B cell (primary cell): ENCODE data around the gene SYTL1. TPM values are rescaled to one million over a fixed set of nuclear protein-coding genes. Genes with fewer than 3 reads are reported as not detected.

Source experiments
- ATAC-seq: fragments of 200-7000 bp; cut with Tn5 transposase; one replicate; pipeline ENCODE4 v1.10.0; 2021; ENCODE audit warnings: low read depth, mild to moderate bottlenecking, moderate number of reproducible peaks, moderate library complexity
- CTCF ChIA-PET: fragments of 350-600 bp; sonication (Branson Sonifier 250); formaldehyde crosslinking; loops from one replicate; lab custom pipeline; 2021; ENCODE audit warnings: antibody characterized with exemption, inconsistent platforms; lab: Charles Lee
- POLR2A ChIA-PET: fragments of 350-600 bp; sonication (Branson Sonifier 250); formaldehyde crosslinking; loops from one replicate; lab custom pipeline; 2021; ENCODE audit warnings: antibody characterized with exemption; lab: Charles Lee
- DNase-seq: peaks from one replicate; pipeline ENCODE4 v3.0.0; 2013
- H2AFZ ChIP-seq: 2 replicates; pipeline ENCODE4 v1.6.1; 2012; ENCODE audit warnings: mild to moderate bottlenecking, low read depth, low read length; ENCODE audit not compliant: insufficient read depth, poor library complexity, severe bottlenecking
- H3K27ac ChIP-seq, 2 donors: 1 replicate in 1 of 2; 2 replicates in 1 of 2; pipeline ENCODE4 v1.5.1; 2012 to 2013; ENCODE audit warnings: low read length in 2 of 2, mild to moderate bottlenecking in 2 of 2, moderate library complexity in 1 of 2
- H3K27me3 ChIP-seq, 4 experiments: fragments of 200-600 bp in 1 of 4; sonication (generic) in 1 of 4; replicated peaks in 1 of 4; 1 replicate in 2 of 4; 2 replicates in 2 of 4; pipeline versions ENCODE4 v1.6.1 to v1.7.0; 2013 to 2016; ENCODE audit warnings: low read length in 3 of 4, mild to moderate bottlenecking in 2 of 4, mixed read lengths in 1 of 4, moderate library complexity in 1 of 4; ENCODE audit not compliant: insufficient read depth in 4 of 4, control insufficient read depth in 3 of 4; ENCODE audit errors: control extremely low read depth in 1 of 4
- H3K36me3 ChIP-seq, 2 experiments: replicated peaks in 1 of 2; 1 replicate in 1 of 2; 2 replicates in 1 of 2; pipeline versions ENCODE4 v1.6.1 to v1.7.1; 2013; ENCODE audit warnings: low read length in 1 of 2; ENCODE audit not compliant: insufficient read depth in 2 of 2, control insufficient read depth in 1 of 2; ENCODE audit errors: control extremely low read depth in 1 of 2, extremely low read depth in 1 of 2
- H3K4me1 ChIP-seq, 2 donors: fragments of 200-600 bp in 1 of 2; sonication (generic) in 1 of 2; 1 replicate in 1 of 2; 2 replicates in 1 of 2; pipeline versions ENCODE4 v1.5.1 to v1.6.1; 2013 to 2017; ENCODE audit warnings: low read length in 2 of 2; ENCODE audit not compliant: control insufficient read depth in 2 of 2, insufficient read depth in 2 of 2
- H3K4me2 ChIP-seq: replicated peaks from 2 replicates; pipeline ENCODE3; 2012; ENCODE audit warnings: mild to moderate bottlenecking, low read depth, low read length; ENCODE audit not compliant: poor library complexity, severe bottlenecking
- H3K4me3 ChIP-seq, 5 experiments: fragments of 200-600 bp in 1 of 5; sonication (generic) in 1 of 5; 1 replicate in 3 of 5; 2 replicates in 2 of 5; pipeline versions ENCODE4 v1.5.1 to v1.7.0; 2011 to 2016; ENCODE audit warnings: low read length in 4 of 5, mild to moderate bottlenecking in 4 of 5, low read depth in 2 of 5, control low read depth in 1 of 5, moderate library complexity in 1 of 5; ENCODE audit not compliant: insufficient read depth in 1 of 5; ENCODE audit errors: control extremely low read depth in 1 of 5, extremely low read depth in 1 of 5
- H3K79me2 ChIP-seq: fragments of 200-600 bp; sonication (generic); one replicate; pipeline ENCODE4 v1.6.0; 2016; ENCODE audit warnings: low read length; ENCODE audit not compliant: control insufficient read depth, insufficient read depth
- H3K9ac ChIP-seq: fragments of 200-600 bp; sonication (generic); 2 replicates; pipeline ENCODE4 v1.6.1; 2017; ENCODE audit warnings: mild to moderate bottlenecking, low read length, moderate library complexity
- H3K9me3 ChIP-seq, 3 donors: one replicate each; pipeline versions ENCODE4 v1.6.1 to v1.7.1; 2013; ENCODE audit warnings: low read length in 2 of 3; ENCODE audit not compliant: control insufficient read depth in 2 of 3, insufficient read depth in 1 of 3; ENCODE audit errors: control extremely low read depth in 1 of 3
- H4K20me1 ChIP-seq: 2 replicates; pipeline ENCODE4 v1.6.0; 2012; ENCODE audit warnings: mild to moderate bottlenecking, low read length; ENCODE audit not compliant: insufficient read depth, control insufficient read depth, poor library complexity, severe bottlenecking
- H3K27ac Mint-ChIP-seq: one replicate; pipeline ENCODE4 v1.8.0; 2021; ENCODE audit warnings: mixed read lengths
- H3K27me3 Mint-ChIP-seq: one replicate; pipeline ENCODE4 v1.8.0; 2021; ENCODE audit warnings: mixed read lengths
- H3K4me1 Mint-ChIP-seq: one replicate; pipeline ENCODE4 v1.8.0; 2021; ENCODE audit warnings: mixed read lengths
- H3K4me3 Mint-ChIP-seq: one replicate; pipeline ENCODE4 v1.8.0; 2021; ENCODE audit warnings: mixed read lengths
- H3K9me3 Mint-ChIP-seq: one replicate; pipeline ENCODE4 v1.8.0; 2022; ENCODE audit warnings: mixed read lengths; ENCODE audit not compliant: insufficient read depth
- EZH2 ChIP-seq: IDR thresholded peaks from 2 replicates; pipeline ENCODE4 v1.6.1; 2012; ENCODE audit warnings: borderline replicate concordance, low read depth, mild to moderate bottlenecking, moderate library complexity, low read length; ENCODE audit not compliant: insufficient read depth, poor library complexity, severe bottlenecking
- WGBS: methylation state at CpG from one replicate; pipeline ENCODE4 v1.1.5; 2013; ENCODE audit warnings: missing lambda C conversion rate; ENCODE audit not compliant: insufficient coverage; 5-methylcytosine and 5-hydroxymethylcytosine counted together
- intact Hi-C: fragments of 100-400 bp; cut with micrococcal nuclease; formaldehyde crosslinking; loops from one replicate; pipeline ENCODE4 v1.10.0; 2022
- polyA plus RNA-seq: library from polyadenylated mRNA; depleted of rRNA; stranded (reverse); fragments of >200 nt; gene quantifications from 2 replicates; pipeline ENCODE4 v1.2.3, GENCODE V29; 2012
- total RNA-seq, 2 donors: library from RNA; stranded (reverse); fragments of 120-200 nt in 1 of 2; gene quantifications; 1 replicate in 1 of 2; 2 replicates in 1 of 2; pipeline versions ENCODE4 v1.2.3 to v1.2.4, GENCODE V29; 2013 to 2022
- TF ChIP-seq, protein P1 (sequence below): fragments of 200-600 bp; IDR thresholded peaks from one replicate; pipeline ENCODE4 v1.8.0; 2022; ENCODE audit warnings: antibody characterized with exemption, mild to moderate bottlenecking

The SYTL1 gene
- total and polyA plus RNA-seq, 2 donors (not counting 1 experiment from before 2014, with no cell fraction given) = 159 to 444 TPM

GRCh38 chr1:27388337-27389005 is 46.6 kb downstream of the SYTL1 start:
- Histone ChIP-seq H3K9ac (no peak overlapping the region), H3K27ac (no peak overlapping the region), H2AFZ (no peak overlapping the region), H4K20me1 (no peaks in the 10 kb centered on the region), H3K36me3 (no peaks in the 10 kb centered on the region), H3K27me3 (no peaks in the 10 kb centered on the region), H3K79me2 (no peaks in the 10 kb centered on the region), H3K4me3 (no peak overlapping the region), H3K4me2 (no peak overlapping the region), H3K9me3 (no peaks in the 10 kb centered on the region), H3K4me1 (peaks cover 12 to 16% of the 10 kb centered on the region in 2 donors)
- peaks cover 3% of the 10 kb centered on the region for H3K27me3 Mint-ChIP-seq
- peak; percentile 82 for DNase-seq
- no peaks in the 10 kb centered on the region for H3K9me3 Mint-ChIP-seq
- H3K4me1 Mint-ChIP-seq = peaks cover 18% of the 10 kb centered on the region
- peak; percentile 25 for ATAC-seq
- peak overlapping the region; percentile 14 for H3K4me3 Mint-ChIP-seq
- 67% methylated on average over 3 of the region's 5 CpGs for WGBS
- CTCF ChIA-PET = interaction anchor here (0.6 to 9.4 kb wide), 26 partner anchors 8 to 342 kb away, joined by 3 to 297 read pairs (median 6); partner anchors contain the start of genes AHDC1, MAP3K6 and SYTL1
- H3K27ac Mint-ChIP-seq = peak overlapping the region; percentile 69
- intact Hi-C loops = loop anchor here (1.0 to 2.0 kb wide), 4 partner anchors 20 to 87 kb away; no protein-coding TSS in a partner anchor
- TF ChIP-seq, protein P1, sequence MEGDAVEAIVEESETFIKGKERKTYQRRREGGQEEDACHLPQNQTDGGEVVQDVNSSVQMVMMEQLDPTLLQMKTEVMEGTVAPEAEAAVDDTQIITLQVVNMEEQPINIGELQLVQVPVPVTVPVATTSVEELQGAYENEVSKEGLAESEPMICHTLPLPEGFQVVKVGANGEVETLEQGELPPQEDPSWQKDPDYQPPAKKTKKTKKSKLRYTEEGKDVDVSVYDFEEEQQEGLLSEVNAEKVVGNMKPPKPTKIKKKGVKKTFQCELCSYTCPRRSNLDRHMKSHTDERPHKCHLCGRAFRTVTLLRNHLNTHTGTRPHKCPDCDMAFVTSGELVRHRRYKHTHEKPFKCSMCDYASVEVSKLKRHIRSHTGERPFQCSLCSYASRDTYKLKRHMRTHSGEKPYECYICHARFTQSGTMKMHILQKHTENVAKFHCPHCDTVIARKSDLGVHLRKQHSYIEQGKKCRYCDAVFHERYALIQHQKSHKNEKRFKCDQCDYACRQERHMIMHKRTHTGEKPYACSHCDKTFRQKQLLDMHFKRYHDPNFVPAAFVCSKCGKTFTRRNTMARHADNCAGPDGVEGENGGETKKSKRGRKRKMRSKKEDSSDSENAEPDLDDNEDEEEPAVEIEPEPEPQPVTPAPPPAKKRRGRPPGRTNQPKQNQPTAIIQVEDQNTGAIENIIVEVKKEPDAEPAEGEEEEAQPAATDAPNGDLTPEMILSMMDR = peak; percentile 88
- no peak for TF ChIP-seq EZH2
- POLR2A ChIA-PET = interaction anchor here (0.7 kb wide), 1 partner anchor 263 kb away, joined by 3 read pairs; no protein-coding TSS in a partner anchor
